NK-92 treated with Interleukin-12 subunit alpha and Interleukin-12 subunit beta, amount 100 ng/mL, for 24 hours (cell line): ENCODE data around the gene ATIC.

Source experiments
- DNase-seq: peaks from one replicate; lab custom pipeline; 2025; lab: John Stamatoyannopoulos, UW

Gene ATIC

DNA sequence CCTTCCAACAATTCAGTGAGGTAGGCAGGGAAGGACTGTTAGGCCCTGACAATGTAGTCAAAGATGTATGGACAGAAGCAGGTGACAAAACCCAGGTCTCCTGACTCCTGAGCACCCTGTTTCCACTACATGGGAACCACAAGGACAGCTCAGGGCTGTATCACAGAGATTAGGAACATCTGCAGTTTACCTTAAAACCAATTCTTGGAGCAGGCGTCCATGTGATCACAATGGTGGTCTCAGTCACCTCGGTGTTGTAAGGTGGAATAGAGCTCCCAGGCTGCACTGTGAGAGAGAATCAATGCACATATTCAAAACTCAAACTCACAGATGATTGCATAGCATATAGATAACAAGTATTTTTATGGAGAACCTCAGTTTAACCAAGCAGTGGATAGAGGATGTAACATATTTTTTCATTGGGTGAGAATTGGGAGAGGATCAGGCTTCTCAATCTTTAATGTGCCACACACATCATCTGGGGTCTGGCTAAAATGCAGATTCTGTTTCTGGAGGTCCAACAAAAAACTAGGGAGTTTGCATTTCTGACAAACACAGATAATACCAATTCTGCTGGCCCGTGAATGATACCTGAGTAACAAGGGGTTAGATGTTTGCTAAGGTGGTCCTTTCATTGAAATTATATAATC lies 87.3 kb downstream of the ATIC start:
- DNase-seq: no peak
